GM12892 (cell line): Measurements from ENCODE around the gene ZCCHC2.

Experiments
- POLR2A ChIP-seq: IDR thresholded peaks from 2 replicates; pipeline ENCODE4 v1.6.1; 2011; ENCODE audit warnings: low read depth, low read length, control low read depth
- TAF1 ChIP-seq: IDR thresholded peaks from 2 replicates; pipeline ENCODE4 v1.6.1; 2011; ENCODE audit warnings: low read depth, mild to moderate bottlenecking, control low read depth, low read length, borderline replicate concordance

DNA sequence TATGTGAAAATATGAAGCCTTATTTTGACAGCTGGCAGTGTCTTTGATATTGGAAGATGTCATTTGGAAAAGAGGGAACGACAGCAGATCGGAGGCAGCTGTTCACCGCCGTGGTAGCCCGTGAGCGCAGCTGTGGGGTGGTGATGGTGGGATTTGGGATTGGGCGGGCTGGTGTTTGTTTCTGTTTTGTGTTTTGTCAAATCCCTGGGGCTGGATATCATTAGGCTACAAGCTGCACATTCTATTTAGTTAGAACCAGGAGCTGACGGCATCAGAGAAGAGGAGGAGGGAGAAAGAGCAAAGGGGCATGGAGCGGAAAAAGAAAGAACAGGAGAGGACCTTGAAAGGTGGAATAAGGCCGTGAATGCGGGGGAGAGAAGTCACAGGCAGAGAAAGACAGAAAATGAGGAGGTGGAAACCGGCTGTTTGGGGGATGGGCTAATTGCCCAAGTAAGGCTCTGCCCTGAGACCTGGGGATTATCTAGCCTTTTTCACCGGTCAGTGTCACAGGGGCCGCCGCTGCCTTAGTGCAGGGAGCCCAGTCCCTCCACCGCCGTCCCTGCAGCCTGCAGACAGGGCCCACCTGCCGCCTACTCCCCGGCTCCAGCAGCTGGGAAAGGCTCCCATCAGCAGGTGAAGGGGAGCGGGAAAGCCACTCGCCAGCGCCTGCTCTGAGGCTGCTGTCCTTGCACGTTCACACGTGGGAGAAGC, 88.0 kb downstream of the ZCCHC2 start:
- no peak for TF ChIP-seq POLR2A
- no peak for TF ChIP-seq TAF1
